ENCODE data around the gene PDE8B.

Gene PDE8B

GRCh38 chr5:77354454-77354853, 144.0 kb downstream of the PDE8B start:
- Histone ChIP-seq H3K9me3 (ENCODE audit: control insufficient read depth, insufficient read depth, low read length) (no peaks in the 10 kb centered on the region), H3K4me1 (ENCODE audit: insufficient read depth, low read length) (peaks cover 4% of the 10 kb centered on the region; the same call in 1 of the 2 replicates), H3K36me3 (ENCODE audit: insufficient read depth, low read length) (no peaks in the 10 kb centered on the region), H3K9ac (ENCODE audit: low read depth, low read length) (no peak overlapping the region)

- H3K9ac ChIP-seq (ENCODE audit: low read depth, low read length), result no peak overlapping the region
- H3K9me3 ChIP-seq (ENCODE audit: control insufficient read depth, insufficient read depth, low read length), result no peaks in the 10 kb centered on the region
- peaks cover 4% of the 10 kb centered on the region; the same call in 1 of the 2 replicates for H3K4me1 ChIP-seq (ENCODE audit: insufficient read depth, low read length)
- H3K36me3 ChIP-seq (ENCODE audit: insufficient read depth, low read length), result no peaks in the 10 kb centered on the region
Observed at GRCh38 chr5:77355080-77355479, 144.6 kb downstream of the PDE8B start.

GRCh38 chr5:77355751-77356150, 145.3 kb downstream of the PDE8B start:
- peaks cover 4% of the 10 kb centered on the region; the same call in 1 of the 2 replicates for H3K4me1 ChIP-seq (ENCODE audit: insufficient read depth, low read length)
- H3K9me3 ChIP-seq (ENCODE audit: control insufficient read depth, insufficient read depth, low read length), result no peaks in the 10 kb centered on the region
- H3K9ac ChIP-seq (ENCODE audit: low read depth, low read length), result no peak overlapping the region
- H3K36me3 ChIP-seq (ENCODE audit: insufficient read depth, low read length), result no peaks in the 10 kb centered on the region

- H3K9me3 ChIP-seq (ENCODE audit: control insufficient read depth, insufficient read depth, low read length), result no peaks in the 10 kb centered on the region
- H3K9ac ChIP-seq (ENCODE audit: low read depth, low read length), result no peak overlapping the region
- H3K4me1 ChIP-seq (ENCODE audit: insufficient read depth, low read length), result peaks cover 4% of the 10 kb centered on the region; the same call in 1 of the 2 replicates
- H3K36me3 ChIP-seq (ENCODE audit: insufficient read depth, low read length), result no peaks in the 10 kb centered on the region
Observed at GRCh38 chr5:77356740-77357139, 146.3 kb downstream of the PDE8B start.

- Histone ChIP-seq H3K9me3 (ENCODE audit: control insufficient read depth, insufficient read depth, low read length) (no peaks in the 10 kb centered on the region), H3K9ac (ENCODE audit: low read depth, low read length) (no peak overlapping the region), H3K36me3 (ENCODE audit: insufficient read depth, low read length) (no peaks in the 10 kb centered on the region), H3K4me1 (ENCODE audit: insufficient read depth, low read length) (peaks cover 4% of the 10 kb centered on the region; the same call in 1 of the 2 replicates)
Observed at GRCh38 chr5:77358255-77359205, 148.1 kb downstream of the PDE8B start.

GRCh38 chr5:77359231-77359630, 148.8 kb downstream of the PDE8B start:
- Histone ChIP-seq H3K9ac (ENCODE audit: low read depth, low read length) (no peak overlapping the region), H3K9me3 (ENCODE audit: control insufficient read depth, insufficient read depth, low read length) (no peaks in the 10 kb centered on the region), H3K36me3 (ENCODE audit: insufficient read depth, low read length) (no peaks in the 10 kb centered on the region), H3K4me1 (ENCODE audit: insufficient read depth, low read length) (peaks cover 4% of the 10 kb centered on the region; the same call in 1 of the 2 replicates)

GRCh38 chr5:77360381-77360780, 149.9 kb downstream of the PDE8B start:
- no peak overlapping the region for H3K9ac ChIP-seq (ENCODE audit: low read depth, low read length)
- no peaks in the 10 kb centered on the region for H3K36me3 ChIP-seq (ENCODE audit: insufficient read depth, low read length)
- H3K9me3 ChIP-seq (ENCODE audit: control insufficient read depth, insufficient read depth, low read length), result no peaks in the 10 kb centered on the region
- peaks cover 4% of the 10 kb centered on the region; the same call in 1 of the 2 replicates for H3K4me1 ChIP-seq (ENCODE audit: insufficient read depth, low read length)

- H3K9ac ChIP-seq (ENCODE audit: low read depth, low read length), result no peak overlapping the region
- no peaks in the 10 kb centered on the region for H3K9me3 ChIP-seq (ENCODE audit: control insufficient read depth, insufficient read depth, low read length)
- no peaks in the 10 kb centered on the region for H3K36me3 ChIP-seq (ENCODE audit: insufficient read depth, low read length)
- H3K4me1 ChIP-seq (ENCODE audit: insufficient read depth, low read length), result peaks cover 4% of the 10 kb centered on the region; the same call in 1 of the 2 replicates
Observed at GRCh38 chr5:77360973-77361372, 150.5 kb downstream of the PDE8B start.

GRCh38 chr5:77366717-77367500, 156.4 kb downstream of the PDE8B start:
- Histone ChIP-seq H3K9ac (ENCODE audit: low read depth, low read length) (no peak overlapping the region), H3K36me3 (ENCODE audit: insufficient read depth, low read length) (no peaks in the 10 kb centered on the region), H3K9me3 (ENCODE audit: control insufficient read depth, insufficient read depth, low read length) (no peaks in the 10 kb centered on the region), H3K4me1 (ENCODE audit: insufficient read depth, low read length) (no peaks in the 10 kb centered on the region)

GRCh38 chr5:77367741-77368140, 157.3 kb downstream of the PDE8B start:
- Histone ChIP-seq H3K9me3 (ENCODE audit: control insufficient read depth, insufficient read depth, low read length) (no peaks in the 10 kb centered on the region), H3K36me3 (ENCODE audit: insufficient read depth, low read length) (no peaks in the 10 kb centered on the region), H3K4me1 (ENCODE audit: insufficient read depth, low read length) (no peaks in the 10 kb centered on the region), H3K9ac (ENCODE audit: low read depth, low read length) (no peak overlapping the region)

GRCh38 chr5:77368367-77368766, 157.9 kb downstream of the PDE8B start:
- Histone ChIP-seq H3K9me3 (ENCODE audit: control insufficient read depth, insufficient read depth, low read length) (no peaks in the 10 kb centered on the region), H3K9ac (ENCODE audit: low read depth, low read length) (no peak overlapping the region), H3K4me1 (ENCODE audit: insufficient read depth, low read length) (no peaks in the 10 kb centered on the region), H3K36me3 (ENCODE audit: insufficient read depth, low read length) (no peaks in the 10 kb centered on the region)

- Histone ChIP-seq H3K36me3 (ENCODE audit: insufficient read depth, low read length) (no peaks in the 10 kb centered on the region), H3K9me3 (ENCODE audit: control insufficient read depth, insufficient read depth, low read length) (no peaks in the 10 kb centered on the region), H3K9ac (ENCODE audit: low read depth, low read length) (no peak overlapping the region), H3K4me1 (ENCODE audit: insufficient read depth, low read length) (no peaks in the 10 kb centered on the region)
Observed at GRCh38 chr5:77369566-77369965, 159.1 kb downstream of the PDE8B start.

- H3K9ac ChIP-seq (ENCODE audit: low read depth, low read length), result no peak overlapping the region
- no peaks in the 10 kb centered on the region for H3K36me3 ChIP-seq (ENCODE audit: insufficient read depth, low read length)
- no peaks in the 10 kb centered on the region for H3K9me3 ChIP-seq (ENCODE audit: control insufficient read depth, insufficient read depth, low read length)
- no peaks in the 10 kb centered on the region for H3K4me1 ChIP-seq (ENCODE audit: insufficient read depth, low read length)
Observed at GRCh38 chr5:77374686-77375085, 164.2 kb downstream of the PDE8B start.

GRCh38 chr5:77376609-77377300, 166.3 kb downstream of the PDE8B start:
- H3K4me1 ChIP-seq (ENCODE audit: insufficient read depth, low read length), result no peaks in the 10 kb centered on the region
- no peak overlapping the region for H3K9ac ChIP-seq (ENCODE audit: low read depth, low read length)
- no peaks in the 10 kb centered on the region for H3K36me3 ChIP-seq (ENCODE audit: insufficient read depth, low read length)
- H3K9me3 ChIP-seq (ENCODE audit: control insufficient read depth, insufficient read depth, low read length), result no peaks in the 10 kb centered on the region
